Neuronal stem cell (in vitro differentiated cells): Measurements from ENCODE around the gene CGB2.
"Not testable (repeated sequence)": the region's sequence is repeated elsewhere in the genome, so short reads cannot be mapped to it uniquely, and the experiment has no call there.

ENCODE experiments used
- DNase-seq: peaks from one replicate; pipeline ENCODE4 v3.0.0-alpha.2; 2013; ENCODE audit warnings: low spot score
- H2AFZ ChIP-seq: one replicate; pipeline ENCODE4 v1.6.1; 2013; ENCODE audit warnings: mild to moderate bottlenecking, low read length, inconsistent platforms
- H2AK5ac ChIP-seq: 2 replicates; pipeline ENCODE4 v1.6.1; 2013; ENCODE audit warnings: low read depth, mild to moderate bottlenecking, inconsistent platforms, low read length, moderate library complexity, mixed read lengths
- H2BK120ac ChIP-seq: 2 replicates; pipeline ENCODE4 v1.6.1; 2013; ENCODE audit warnings: low read depth, mild to moderate bottlenecking, inconsistent platforms, low read length, moderate library complexity, mixed read lengths
- H2BK12ac ChIP-seq: one replicate; pipeline ENCODE4 v1.6.1; 2013; ENCODE audit warnings: low read length, inconsistent platforms
- H2BK15ac ChIP-seq: 2 replicates; pipeline ENCODE4 v1.6.1; 2013; ENCODE audit warnings: mild to moderate bottlenecking, low read length, inconsistent platforms, mixed read lengths
- H2BK5ac ChIP-seq: one replicate; pipeline ENCODE4 v1.6.1; 2013; ENCODE audit warnings: inconsistent platforms, mild to moderate bottlenecking, low read length, moderate library complexity
- H3K14ac ChIP-seq: one replicate; pipeline ENCODE4 v1.6.1; 2013; ENCODE audit warnings: low read length, inconsistent platforms
- H3K18ac ChIP-seq: 2 replicates; pipeline ENCODE4 v1.6.1; 2013; ENCODE audit warnings: low read length, inconsistent platforms
- H3K23ac ChIP-seq: 2 replicates; pipeline ENCODE4 v1.6.1; 2013; ENCODE audit warnings: low read depth, mild to moderate bottlenecking, mixed read lengths, low read length, inconsistent platforms; ENCODE audit not compliant: poor library complexity
- H3K27ac ChIP-seq: replicated peaks from 3 replicates; pipeline ENCODE4 v1.5.1; 2013; ENCODE audit warnings: low read length, inconsistent platforms
- H3K27me3 ChIP-seq, 3 experiments: 2 replicates each; pipeline ENCODE4 v1.6.1; 2013; ENCODE audit warnings: low read length in 3 of 3, mild to moderate bottlenecking in 2 of 3, inconsistent platforms in 1 of 3, low read depth in 1 of 3, mixed read lengths in 1 of 3, moderate library complexity in 1 of 3; ENCODE audit not compliant: control insufficient read depth in 3 of 3, insufficient read depth in 3 of 3
- H3K36me3 ChIP-seq, 2 donors: replicated peaks in 1 of 2; 2 replicates each; pipeline ENCODE4 v1.6.1; 2013; ENCODE audit warnings: low read length in 2 of 2; ENCODE audit not compliant: control insufficient read depth in 2 of 2, insufficient read depth in 2 of 2
- H3K4ac ChIP-seq: 2 replicates; pipeline ENCODE4 v1.6.1; 2013; ENCODE audit warnings: inconsistent platforms, mild to moderate bottlenecking, low read length, moderate library complexity
- H3K4me1 ChIP-seq, 2 donors: 1 replicate in 1 of 2; 2 replicates in 1 of 2; pipeline ENCODE4 v1.6.1; 2013; ENCODE audit warnings: low read length in 2 of 2, low read depth in 1 of 2; ENCODE audit not compliant: control insufficient read depth in 2 of 2, insufficient read depth in 1 of 2
- H3K4me2 ChIP-seq: one replicate; pipeline ENCODE4 v1.6.1; 2013; ENCODE audit warnings: mild to moderate bottlenecking, low read length, inconsistent platforms; ENCODE audit not compliant: insufficient read depth, poor library complexity, severe bottlenecking
- H3K4me3 ChIP-seq, 2 donors: 2 replicates each; pipeline ENCODE4 v1.5.1; 2013; ENCODE audit warnings: low read length in 2 of 2, mild to moderate bottlenecking in 2 of 2, inconsistent platforms in 1 of 2, moderate library complexity in 1 of 2
- H3K79me1 ChIP-seq: one replicate; pipeline ENCODE4 v1.6.1; 2013; ENCODE audit warnings: low read depth, mild to moderate bottlenecking, inconsistent platforms, low read length, moderate library complexity
- H3K9ac ChIP-seq: one replicate; pipeline ENCODE4 v1.6.1; 2013; ENCODE audit warnings: mild to moderate bottlenecking, low read depth, low read length, inconsistent platforms; ENCODE audit not compliant: poor library complexity
- H3K9me3 ChIP-seq, 2 donors: replicated peaks in 1 of 2; 2 replicates each; pipeline versions ENCODE3 to v1.6.1; 2013; ENCODE audit warnings: low read length in 2 of 2, mild to moderate bottlenecking in 2 of 2, inconsistent platforms in 1 of 2, low read depth in 1 of 2, mixed read lengths in 1 of 2, moderate library complexity in 1 of 2; ENCODE audit not compliant: control insufficient read depth in 2 of 2, insufficient read depth in 1 of 2
- H4K8ac ChIP-seq: one replicate; pipeline ENCODE4 v1.6.1; 2013; ENCODE audit warnings: low read depth, mild to moderate bottlenecking, inconsistent platforms, low read length, moderate library complexity
- H4K91ac ChIP-seq: one replicate; pipeline ENCODE4 v1.6.1; 2013; ENCODE audit warnings: low read length, low read depth, mild to moderate bottlenecking, inconsistent platforms; ENCODE audit not compliant: poor library complexity
- WGBS, 2 donors: extraction: QIAGEN DNeasy Blood & Tissue Kit; methylation state at CpG; one replicate each; pipeline ENCODE4 v1.1.7; 2013; ENCODE audit warnings: missing lambda C conversion rate in 2 of 2, mixed read lengths in 1 of 2; ENCODE audit not compliant: insufficient read length in 2 of 2, insufficient replicate concordance in 1 of 2; ENCODE audit errors: extremely low coverage in 2 of 2; 5-methylcytosine and 5-hydroxymethylcytosine counted together

CGB2 gene

DNA sequence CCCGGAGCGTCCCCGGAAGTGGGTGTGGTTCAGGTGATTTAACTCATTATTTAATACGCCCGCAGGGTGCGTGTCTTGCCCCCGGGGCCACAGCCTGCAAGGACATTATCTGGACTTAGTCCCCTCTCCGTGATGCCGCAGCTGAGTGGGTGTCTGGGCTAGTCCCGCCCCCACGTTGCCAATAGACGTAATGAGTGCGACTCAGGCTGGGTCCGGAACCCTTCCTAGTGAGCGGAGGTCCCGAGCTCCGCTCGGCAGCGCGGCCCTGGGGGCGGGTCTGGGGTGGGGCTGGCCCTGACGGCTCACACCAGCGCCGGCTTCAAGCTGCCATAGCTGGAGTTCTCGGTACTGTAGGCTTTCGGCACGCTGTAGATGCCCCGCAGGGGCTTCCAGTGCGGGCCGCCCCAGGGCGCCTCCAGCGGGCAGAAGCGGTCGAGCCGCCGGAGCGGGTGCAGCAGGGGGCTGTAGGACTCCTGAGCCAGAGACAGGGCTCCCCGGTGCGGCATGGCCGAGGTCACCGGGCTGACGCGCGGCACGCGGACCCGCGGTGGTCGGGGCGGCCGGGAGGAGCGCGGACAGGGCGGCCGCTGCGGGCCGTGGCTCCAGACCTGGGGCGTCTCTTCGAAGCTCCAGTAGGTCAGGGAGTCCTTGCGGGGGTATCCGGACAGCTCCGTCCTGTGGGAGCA, 13.9 kb upstream of the CGB2 start:
- peak overlapping the region; percentile 24 for H3K9ac ChIP-seq
- WGBS, 2 donors = no CpG with 5 or more reads among the region's 62 CpGs
- DNase-seq = no peak

DNA sequence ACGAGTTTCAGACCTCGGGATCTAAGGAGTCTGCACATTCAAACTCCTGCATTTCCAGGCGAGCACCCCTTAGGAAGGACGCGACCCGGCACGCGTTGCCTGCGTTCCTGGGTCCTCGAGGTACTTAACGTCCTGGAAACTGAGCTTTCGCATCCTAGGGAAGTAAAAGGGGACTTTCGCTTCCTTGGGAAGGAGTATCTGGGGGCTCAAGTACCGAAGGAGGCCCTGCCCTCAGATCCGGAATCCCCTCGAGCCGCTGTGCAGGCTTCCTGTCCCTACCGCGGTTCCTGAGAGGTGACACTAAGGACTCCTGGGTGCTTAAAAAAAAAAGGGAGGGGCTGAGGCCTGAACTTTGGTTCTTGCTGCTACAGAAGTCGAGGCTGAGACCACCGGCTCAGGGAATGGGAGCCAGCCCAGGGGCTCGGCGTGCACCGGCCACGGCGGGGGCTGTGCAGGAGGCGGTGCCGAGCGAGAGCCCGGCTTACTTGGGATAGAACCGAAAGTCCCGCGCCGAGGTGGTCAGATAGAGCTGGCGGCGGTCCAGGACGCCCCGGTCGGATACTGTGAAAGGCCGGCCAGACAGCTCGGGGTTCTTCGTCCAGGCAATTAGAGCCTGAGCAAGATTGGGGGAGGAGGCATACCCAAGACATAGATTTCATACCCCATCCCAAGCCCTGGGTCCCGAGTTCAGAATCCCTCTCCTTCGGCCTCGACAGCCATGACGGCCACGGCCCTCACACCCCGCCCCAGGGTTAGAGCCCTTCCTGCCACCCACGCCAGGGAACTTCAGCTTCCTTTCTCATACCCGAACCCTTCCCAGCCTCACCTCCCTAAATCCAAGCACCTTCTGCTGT, 13.1 kb upstream of the CGB2 start:
- H3K4me2 ChIP-seq = peak overlapping the region; percentile 23
- no CpG with 5 or more reads among the region's 50 CpGs for WGBS, 2 donors
- H3K27me3 ChIP-seq = peaks cover 0 to 25% (median 0%) of the 10 kb centered on the region in 3 experiments

More for the DNA sequence above, 13.9 kb upstream of the CGB2 start:
- Histone ChIP-seq H2BK120ac (no peak overlapping the region), H3K36me3 (peaks cover 15 to 39% of the 10 kb centered on the region in 2 donors), H4K8ac (no peak overlapping the region), H2AK5ac (peak overlapping the region; percentile 37), H3K27ac (no peak overlapping the region), H3K4me3 (peak overlapping the region in 1 of 2 donors; percentile 72), H3K23ac (peak overlapping the region; percentile 91), H3K4me2 (peak overlapping the region; percentile 57), H3K27me3 (peaks cover 0 to 25% (median 0%) of the 10 kb centered on the region in 3 experiments), H3K18ac (peak overlapping the region; percentile 15), H2BK5ac (peak overlapping the region; percentile 75), H2BK15ac (no peak overlapping the region), H3K4ac (no peak overlapping the region), H3K79me1 (no peaks in the 10 kb centered on the region), H2AFZ (no peak overlapping the region), H4K91ac (no peak overlapping the region), H2BK12ac (no peak overlapping the region), H3K9me3 (no peaks in the 10 kb centered on the region), H3K14ac (peak overlapping the region; percentile 71), H3K4me1 (peaks cover 9% of the 10 kb centered on the region in 2 donors)

DNA sequence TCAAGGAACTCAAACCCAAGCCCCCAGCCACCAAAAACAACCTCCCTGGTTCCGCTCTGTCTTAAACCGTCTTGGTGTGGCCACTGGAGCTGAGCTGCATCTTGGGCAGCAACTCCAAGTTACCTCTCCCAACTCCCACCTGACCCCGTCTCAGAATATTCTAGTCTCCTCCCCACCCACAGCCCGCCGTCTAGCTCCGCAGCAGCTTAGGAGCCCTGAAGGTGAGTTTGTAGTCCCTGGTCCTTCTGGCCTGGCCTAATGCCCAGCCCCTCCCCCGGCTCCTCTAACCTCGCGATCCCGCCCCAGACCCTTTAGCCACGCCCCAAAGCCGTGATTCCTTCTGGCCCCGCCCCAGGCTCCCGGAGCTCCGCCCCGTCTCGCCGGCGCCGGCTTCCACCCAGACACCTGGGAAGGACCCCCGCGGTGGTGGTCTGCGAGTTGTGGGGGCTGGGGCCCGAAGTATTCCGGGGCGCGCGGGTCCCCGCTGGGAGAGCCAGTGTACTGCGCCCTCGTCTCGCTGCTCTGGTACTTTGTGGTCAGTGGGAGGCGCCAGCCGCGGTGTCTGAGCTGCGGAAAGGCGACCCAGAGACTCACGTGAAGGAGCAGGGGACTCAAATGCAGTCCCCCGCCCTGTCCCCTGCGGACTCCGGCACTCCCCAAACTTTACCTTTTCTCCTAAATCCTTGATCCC, 12.3 kb upstream of the CGB2 start:
- Histone ChIP-seq H3K27me3 (peaks cover 0 to 25% (median 0%) of the 10 kb centered on the region in 3 experiments), H3K18ac (peak overlapping the region; percentile 57), H3K27ac (no peak overlapping the region), H3K36me3 (peaks cover 15 to 26% of the 10 kb centered on the region in 2 donors), H3K23ac (no peak overlapping the region), H2AFZ (no peak overlapping the region), H3K4me3 (peak overlapping the region in 1 of 2 donors; percentile 60), H3K4me1 (peaks cover 9% of the 10 kb centered on the region in 2 donors), H3K4ac (no peak overlapping the region), H3K79me1 (no peaks in the 10 kb centered on the region), H3K4me2 (peak overlapping the region; percentile 31), H2BK15ac (no peak overlapping the region), H3K14ac (no peak overlapping the region), H2AK5ac (no peak overlapping the region), H2BK5ac (no peak overlapping the region), H2BK120ac (no peak overlapping the region), H3K9ac (no peak overlapping the region), H4K8ac (no peak overlapping the region), H2BK12ac (no peak overlapping the region), H4K91ac (no peak overlapping the region), H3K9me3 (no peaks in the 10 kb centered on the region)
- DNase-seq = no peak
- no CpG with 5 or more reads among the region's 41 CpGs for WGBS, 2 donors

More for the DNA sequence above, 13.1 kb upstream of the CGB2 start:
- not testable (repeated sequence) for H3K9me3 ChIP-seq, H3K23ac ChIP-seq, H3K79me1 ChIP-seq, H3K14ac ChIP-seq, H2AFZ ChIP-seq, H2BK15ac ChIP-seq, H3K27ac ChIP-seq, H4K8ac ChIP-seq, H3K4me3 ChIP-seq, H3K9ac ChIP-seq, H3K4ac ChIP-seq, DNase-seq, H4K91ac ChIP-seq, H3K4me1 ChIP-seq, H2BK120ac ChIP-seq, H2BK12ac ChIP-seq
- Histone ChIP-seq H2BK5ac (peak overlapping the region; percentile 75), H3K18ac (peak overlapping the region; percentile 15), H3K36me3 (peaks cover 15 to 33% of the 10 kb centered on the region in 2 donors), H2AK5ac (peak overlapping the region; percentile 37)
